IPS-20b (cell line): ENCODE measurements around the gene TXK.

Experiments used
- H3K27ac ChIP-seq: one replicate; pipeline ENCODE4 v1.5.1; 2013; ENCODE audit warnings: low read length
- H3K27me3 ChIP-seq: 2 replicates; pipeline ENCODE4 v1.6.1; 2013; ENCODE audit warnings: mild to moderate bottlenecking, low read length, inconsistent platforms; ENCODE audit not compliant: insufficient read depth
- H3K36me3 ChIP-seq: 2 replicates; pipeline ENCODE4 v1.6.1; 2013; ENCODE audit warnings: low read depth, mild to moderate bottlenecking, inconsistent platforms, low read length, moderate library complexity; ENCODE audit not compliant: insufficient read depth
- H3K4me1 ChIP-seq: 2 replicates; pipeline ENCODE4 v1.6.1; 2013; ENCODE audit warnings: mild to moderate bottlenecking, control low read depth, inconsistent platforms, low read length, moderate library complexity; ENCODE audit not compliant: insufficient read depth
- H3K4me3 ChIP-seq: 2 replicates; pipeline ENCODE4 v1.5.1; 2013; ENCODE audit warnings: mild to moderate bottlenecking, low read length, inconsistent platforms
- H3K9ac ChIP-seq: 2 replicates; pipeline ENCODE4 v1.6.1; 2013; ENCODE audit warnings: low read depth, mild to moderate bottlenecking, inconsistent platforms, low read length, moderate library complexity
- H3K9me3 ChIP-seq: 2 replicates; pipeline ENCODE4 v1.6.1; 2013; ENCODE audit warnings: mild to moderate bottlenecking, low read depth, low read length, inconsistent platforms; ENCODE audit not compliant: insufficient read depth

Gene TXK

DNA sequence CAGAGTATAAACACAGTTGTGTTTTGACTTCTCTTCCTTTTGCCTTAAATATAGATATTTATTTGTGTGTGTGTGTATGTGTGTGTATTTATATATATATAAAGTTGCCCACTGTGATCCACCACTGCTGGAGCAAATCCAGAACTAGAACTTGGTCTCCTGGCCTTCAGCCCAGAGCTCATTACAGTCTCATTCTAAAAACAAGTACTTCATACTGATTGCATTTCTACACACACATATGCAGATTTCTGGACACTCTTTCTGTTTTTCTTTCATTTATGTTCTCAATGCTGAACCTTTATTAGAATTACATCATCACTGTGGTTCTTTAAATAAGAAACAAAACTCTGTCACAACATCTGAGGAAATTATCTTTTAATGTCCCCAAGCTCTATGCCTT is 381 bp downstream of the TXK start:
- no peaks in the 10 kb centered on the region; the same call in 1 of the 2 replicates for H3K4me1 ChIP-seq
- H3K9me3 ChIP-seq, result no peaks in the 10 kb centered on the region
- H3K36me3 ChIP-seq, result no peaks in the 10 kb centered on the region
- no peak overlapping the region for H3K9ac ChIP-seq
- no peak overlapping the region for H3K4me3 ChIP-seq
- H3K27me3 ChIP-seq, result no peaks in the 10 kb centered on the region
- no peak overlapping the region for H3K27ac ChIP-seq

DNA sequence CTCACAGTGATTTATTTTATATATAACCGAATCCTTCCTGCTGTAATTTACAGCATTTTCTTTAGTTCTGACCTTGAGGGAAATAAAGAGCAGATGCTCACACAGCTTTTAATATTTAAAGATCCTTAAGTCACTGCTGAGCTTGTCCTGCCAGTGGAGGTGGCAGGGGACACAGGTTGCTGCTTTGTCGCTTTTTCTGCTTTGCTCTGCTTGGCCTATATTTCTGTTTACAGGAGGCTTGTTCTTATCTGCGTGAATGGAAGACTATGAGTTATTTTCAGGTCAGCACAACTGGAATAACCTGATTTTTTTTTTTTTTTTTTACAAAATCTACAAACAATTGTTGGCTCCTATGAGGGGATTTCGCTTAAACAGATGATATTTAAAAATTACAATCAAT is 2.3 kb downstream of the TXK start:
- Histone ChIP-seq H3K27me3 (no peaks in the 10 kb centered on the region), H3K4me1 (peaks cover 9% of the 10 kb centered on the region; the same call in 1 of the 2 replicates), H3K4me3 (no peak overlapping the region), H3K9me3 (no peaks in the 10 kb centered on the region), H3K27ac (no peak overlapping the region), H3K9ac (no peak overlapping the region), H3K36me3 (no peaks in the 10 kb centered on the region)

DNA sequence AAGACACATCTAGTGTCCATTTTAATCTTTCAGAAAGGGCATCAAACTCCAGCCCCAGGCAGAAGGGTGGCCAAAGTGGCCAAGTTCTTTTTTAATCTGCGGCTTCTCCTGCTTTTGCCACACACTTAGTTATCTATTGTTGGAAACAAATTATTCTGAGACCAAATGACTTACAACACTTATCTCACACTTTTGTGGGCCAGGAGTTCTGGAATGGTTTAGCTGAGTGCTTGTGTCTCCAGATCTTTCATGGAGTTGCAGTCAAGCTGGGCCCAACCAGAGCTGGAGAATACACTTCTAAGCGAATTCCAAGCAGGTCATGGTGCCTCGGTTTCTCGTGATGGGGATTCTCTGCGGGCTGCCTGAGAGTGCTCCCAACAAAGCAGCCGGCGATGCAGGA is 4.0 kb downstream of the TXK start:
- Histone ChIP-seq H3K36me3 (no peaks in the 10 kb centered on the region), H3K4me3 (no peak overlapping the region), H3K27ac (no peak overlapping the region), H3K27me3 (no peaks in the 10 kb centered on the region), H3K9me3 (no peaks in the 10 kb centered on the region), H3K4me1 (peaks cover 12% of the 10 kb centered on the region; the same call in 1 of the 2 replicates), H3K9ac (no peak overlapping the region)

DNA sequence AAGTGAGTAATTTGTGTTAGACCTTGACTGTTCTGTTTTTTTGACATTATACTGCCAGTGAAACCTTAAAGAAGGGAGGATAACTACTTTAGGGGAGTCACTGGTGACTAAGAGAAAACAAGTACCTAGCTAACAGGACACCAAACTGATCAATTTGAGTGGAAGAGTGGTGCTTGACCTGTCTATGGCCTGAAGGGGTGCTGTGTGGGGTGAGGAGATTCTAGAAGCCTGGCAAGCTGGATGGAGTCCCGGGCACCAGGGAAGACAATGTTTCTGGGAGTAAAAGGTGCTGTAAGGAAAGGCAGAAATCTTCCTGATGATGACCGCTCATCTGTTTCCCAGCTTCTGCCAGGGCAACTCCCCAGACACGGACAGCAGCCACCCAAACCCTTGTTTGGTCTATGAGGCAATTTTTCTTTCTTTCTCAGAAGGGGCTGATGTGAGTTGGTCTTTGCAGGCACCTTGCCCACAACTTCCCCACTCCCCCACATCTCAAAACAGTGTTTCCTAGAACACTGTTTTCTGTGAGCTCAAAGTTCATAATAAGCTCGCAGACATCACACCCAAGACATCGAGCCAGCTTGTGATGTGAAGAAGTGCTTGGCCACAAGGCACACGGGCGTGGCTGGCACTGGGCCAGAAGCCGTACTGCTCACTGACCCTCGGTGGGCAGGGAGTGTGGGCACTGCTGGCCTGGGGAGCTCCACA is 4.6 kb downstream of the TXK start:
- H3K4me3 ChIP-seq, result no peak overlapping the region

DNA sequence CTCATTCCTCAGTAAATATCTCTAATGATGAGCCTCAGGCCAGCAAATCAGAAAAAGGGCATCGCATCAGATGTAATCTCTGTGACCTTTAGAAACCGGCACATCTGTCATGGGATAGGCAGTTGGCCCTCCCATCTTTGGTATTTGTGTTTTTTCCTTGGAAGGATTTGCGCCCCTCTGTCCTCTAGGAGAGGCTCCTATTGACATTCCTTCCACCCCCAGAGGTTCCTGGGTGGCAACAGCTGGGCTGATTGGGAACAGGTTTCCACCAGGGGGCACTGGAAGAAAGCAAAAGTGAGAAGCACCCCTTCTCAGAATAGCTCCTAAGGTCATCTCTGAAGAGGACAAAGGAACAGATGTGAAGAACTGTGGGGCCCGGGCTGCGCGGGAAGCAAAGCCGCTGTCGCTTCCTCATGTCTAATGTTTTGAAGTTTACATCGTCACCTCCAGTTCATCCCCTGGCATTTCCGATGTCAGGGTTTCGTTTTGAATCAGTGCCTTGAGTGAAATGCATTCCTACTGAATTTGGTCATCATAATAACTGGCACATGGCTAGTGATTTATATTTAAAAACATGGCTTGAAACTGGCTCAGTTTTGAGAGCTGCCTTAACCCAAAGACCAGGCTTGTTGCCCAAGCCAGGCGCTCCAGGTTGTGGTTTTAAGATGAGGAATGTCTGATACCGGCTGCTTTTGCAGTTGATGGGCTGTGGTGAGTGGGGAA is 6.2 kb downstream of the TXK start:
- H3K27ac ChIP-seq, result peak overlapping the region; percentile 53
- peaks cover 15% of the 10 kb centered on the region; the same call in 1 of the 2 replicates for H3K4me1 ChIP-seq
- peak overlapping the region; percentile 61 for H3K4me3 ChIP-seq
- peak overlapping the region; percentile 62; the same call in 1 of the 2 replicates for H3K9ac ChIP-seq
- no peaks in the 10 kb centered on the region for H3K36me3 ChIP-seq
- H3K27me3 ChIP-seq, result no peaks in the 10 kb centered on the region
- H3K9me3 ChIP-seq, result no peaks in the 10 kb centered on the region

More for the DNA sequence above, 4.6 kb downstream of the TXK start:
- H3K9me3 ChIP-seq, result no peaks in the 10 kb centered on the region
- H3K27ac ChIP-seq, result no peak overlapping the region
- H3K36me3 ChIP-seq, result no peaks in the 10 kb centered on the region
- H3K27me3 ChIP-seq, result no peaks in the 10 kb centered on the region
- H3K4me1 ChIP-seq, result peaks cover 15% of the 10 kb centered on the region; the same call in 1 of the 2 replicates
- H3K9ac ChIP-seq, result no peak overlapping the region

DNA sequence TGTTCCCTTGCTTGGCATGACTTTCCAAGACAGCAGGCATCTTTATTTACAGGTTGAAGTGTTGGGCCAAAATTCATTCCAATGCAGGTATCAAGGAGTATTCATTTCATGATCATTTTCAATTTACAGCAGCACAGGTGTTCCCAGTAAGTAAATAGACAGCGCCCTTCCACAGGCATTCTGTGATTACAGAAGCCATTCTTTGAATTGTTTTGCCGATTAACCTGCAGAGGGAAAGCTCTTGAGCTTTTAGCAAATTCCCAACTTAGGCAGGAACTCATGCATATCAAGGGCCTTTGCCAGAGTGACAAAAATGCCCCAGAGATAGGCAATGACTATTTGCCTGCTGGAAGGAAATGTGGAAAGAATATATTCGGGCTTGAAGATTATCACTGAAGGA is 6.8 kb downstream of the TXK start:
- Histone ChIP-seq H3K27me3 (no peaks in the 10 kb centered on the region), H3K36me3 (no peaks in the 10 kb centered on the region), H3K4me3 (peak overlapping the region; percentile 61), H3K9me3 (no peaks in the 10 kb centered on the region), H3K27ac (peak overlapping the region; percentile 53), H3K4me1 (peaks cover 15% of the 10 kb centered on the region; the same call in 1 of the 2 replicates), H3K9ac (peak overlapping the region; percentile 62; the same call in 1 of the 2 replicates)

DNA sequence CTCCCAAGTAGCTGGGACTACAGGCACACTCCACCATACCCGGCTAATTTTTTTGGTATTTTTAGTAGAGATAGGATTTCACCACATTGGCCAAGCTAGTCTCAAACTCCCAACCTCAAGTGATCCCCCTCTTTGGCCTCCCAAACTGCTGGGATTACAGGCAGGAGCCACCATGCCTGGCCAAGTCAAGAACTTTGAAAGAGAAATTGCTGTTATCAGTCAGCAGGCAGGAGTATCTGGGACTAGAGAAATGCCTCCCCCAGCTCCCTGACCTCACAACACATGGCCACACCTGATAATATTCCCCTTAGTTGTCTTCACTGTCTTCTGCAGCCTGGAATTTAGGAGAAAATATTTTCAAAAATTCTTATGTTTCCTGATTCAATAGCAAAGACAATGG is 7.4 kb downstream of the TXK start:
- Histone ChIP-seq H3K36me3 (no peaks in the 10 kb centered on the region), H3K4me1 (peaks cover 18% of the 10 kb centered on the region; the same call in 1 of the 2 replicates), H3K27me3 (no peaks in the 10 kb centered on the region), H3K4me3 (peak overlapping the region; percentile 61; the same call in 1 of the 2 replicates), H3K9me3 (no peaks in the 10 kb centered on the region), H3K27ac (peak overlapping the region; percentile 10), H3K9ac (peak overlapping the region; percentile 62; the same call in 1 of the 2 replicates)

DNA sequence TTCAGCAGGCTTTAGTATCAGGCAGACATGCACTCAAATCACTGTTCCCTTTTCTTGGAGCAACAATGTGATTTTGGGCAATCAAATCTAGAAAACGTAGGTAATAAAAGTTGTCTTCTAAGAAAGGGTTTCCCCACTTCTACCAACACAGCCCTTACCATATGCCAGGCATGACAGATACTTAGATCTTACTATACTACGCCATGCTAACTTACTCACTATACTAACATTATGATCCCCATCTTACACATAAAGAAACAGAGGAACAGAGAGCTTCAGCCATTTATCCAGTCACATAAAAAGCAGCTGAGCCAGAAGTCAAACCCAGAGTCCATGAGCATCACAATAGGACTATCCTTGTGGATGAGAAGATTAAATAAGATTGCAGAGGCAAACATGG is 9.2 kb downstream of the TXK start:
- no peaks in the 10 kb centered on the region for H3K36me3 ChIP-seq
- peaks cover 18% of the 10 kb centered on the region; the same call in 1 of the 2 replicates for H3K4me1 ChIP-seq
- no peaks in the 10 kb centered on the region for H3K9me3 ChIP-seq
- no peak overlapping the region for H3K9ac ChIP-seq
- H3K27me3 ChIP-seq, result no peaks in the 10 kb centered on the region
- no peak overlapping the region for H3K4me3 ChIP-seq
- no peak overlapping the region for H3K27ac ChIP-seq

DNA sequence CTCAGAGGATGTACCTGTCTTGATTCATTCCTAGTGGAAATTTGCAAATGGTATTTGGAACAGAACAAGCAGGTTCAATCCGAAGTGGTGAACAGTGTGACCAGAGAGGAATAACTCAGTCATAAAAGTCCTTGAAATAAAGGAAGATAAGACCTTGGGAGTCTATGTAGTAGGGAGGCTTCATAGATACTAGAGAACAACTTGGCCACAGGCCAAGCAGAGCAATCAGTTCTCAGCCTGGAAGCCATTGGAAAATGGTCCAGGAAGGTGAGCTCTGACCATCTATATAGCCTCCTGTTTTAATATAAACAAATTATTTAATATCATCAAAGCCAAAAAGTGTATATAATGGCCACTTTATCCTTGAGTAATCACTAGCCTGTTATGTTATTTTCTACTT is 11.3 kb downstream of the TXK start:
- Histone ChIP-seq H3K4me1 (peaks cover 18% of the 10 kb centered on the region; the same call in 1 of the 2 replicates), H3K9ac (no peak overlapping the region), H3K4me3 (no peak overlapping the region), H3K27ac (no peak overlapping the region), H3K27me3 (no peaks in the 10 kb centered on the region), H3K36me3 (no peaks in the 10 kb centered on the region), H3K9me3 (no peaks in the 10 kb centered on the region)

DNA sequence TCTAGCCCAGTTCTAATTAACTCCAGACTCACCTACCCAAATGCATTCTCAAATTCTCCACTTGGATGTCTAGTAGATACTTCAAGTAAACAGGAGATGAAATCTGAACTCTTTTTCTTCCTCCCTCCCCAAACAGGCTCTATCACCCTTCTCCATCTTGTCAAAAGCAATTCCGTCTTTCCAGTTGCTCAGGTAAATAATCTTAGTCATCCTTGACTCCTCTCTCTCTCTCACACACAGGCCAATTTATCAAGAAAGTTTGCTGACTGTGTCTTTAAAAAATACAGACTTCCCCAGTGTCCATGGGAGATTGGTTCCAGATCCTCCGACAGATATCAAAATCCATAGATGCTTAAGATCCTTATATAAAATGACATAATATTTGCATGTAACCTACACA is 12.9 kb downstream of the TXK start:
- H3K9me3 ChIP-seq, result no peaks in the 10 kb centered on the region
- H3K27me3 ChIP-seq, result no peaks in the 10 kb centered on the region
- H3K9ac ChIP-seq, result no peak overlapping the region
- H3K4me1 ChIP-seq, result peaks cover 6% of the 10 kb centered on the region; the same call in 1 of the 2 replicates
- H3K27ac ChIP-seq, result no peak overlapping the region
- no peaks in the 10 kb centered on the region for H3K36me3 ChIP-seq
- no peak overlapping the region for H3K4me3 ChIP-seq

DNA sequence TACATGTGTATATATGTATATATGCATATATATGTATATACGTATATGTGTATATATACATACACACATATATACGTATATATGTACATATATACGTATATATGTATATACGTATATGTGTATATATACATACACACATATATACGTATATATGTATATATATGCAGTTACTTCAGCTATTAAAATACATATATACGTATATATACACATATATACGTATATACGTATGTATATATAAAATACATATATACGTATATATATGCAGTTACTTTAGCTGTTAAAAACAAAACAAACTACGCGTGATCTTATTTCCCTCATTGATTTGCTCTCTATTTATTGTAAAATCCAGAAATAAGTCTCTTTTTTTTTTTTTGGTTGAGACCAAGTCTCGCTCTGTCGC is 13.9 kb downstream of the TXK start:
- no peak overlapping the region for H3K27ac ChIP-seq
- no peak overlapping the region for H3K4me3 ChIP-seq
- H3K4me1 ChIP-seq, result peaks cover 6% of the 10 kb centered on the region; the same call in 1 of the 2 replicates
- no peaks in the 10 kb centered on the region for H3K36me3 ChIP-seq
- no peak overlapping the region for H3K9ac ChIP-seq
- no peaks in the 10 kb centered on the region for H3K27me3 ChIP-seq
- H3K9me3 ChIP-seq, result no peaks in the 10 kb centered on the region

DNA sequence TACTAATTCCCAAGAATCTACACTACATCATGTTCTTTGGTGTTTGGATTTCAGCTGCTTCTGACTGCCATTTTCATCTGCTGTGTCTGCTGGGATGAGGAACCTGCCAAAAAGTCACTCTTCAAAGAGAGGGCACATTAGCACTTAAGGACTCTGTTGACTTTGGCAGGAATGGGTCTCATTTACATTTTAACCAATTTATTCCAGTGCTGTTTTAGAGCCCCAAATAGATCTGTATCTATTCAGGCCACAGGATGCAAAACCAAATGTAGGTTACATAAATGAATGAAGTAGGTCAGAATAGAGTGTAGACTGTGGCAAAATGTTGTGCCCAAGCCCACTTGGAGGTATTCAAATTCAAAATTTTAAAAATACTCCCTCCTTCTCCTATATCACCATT is 14.4 kb downstream of the TXK start:
- Histone ChIP-seq H3K27me3 (no peaks in the 10 kb centered on the region), H3K4me1 (peaks cover 2% of the 10 kb centered on the region; the same call in 1 of the 2 replicates), H3K4me3 (no peak overlapping the region), H3K9ac (no peak overlapping the region), H3K9me3 (no peaks in the 10 kb centered on the region), H3K27ac (no peak overlapping the region), H3K36me3 (no peaks in the 10 kb centered on the region)
